ENCODE data around the gene SCD5. TPM values are rescaled to one million over a fixed set of nuclear protein-coding genes. Genes with fewer than 3 reads are reported as not detected.

Gene SCD5
- total and polyA plus RNA-seq, 3 donors from 2014 or later = 76.4 to 161 (median 149) TPM

- intact Hi-C loops (cut with DNase I; ENCODE audit: low total_unique reads) = no loop called here
- Histone ChIP-seq H3K4me3 (no peak overlapping the region), H3K27me3 (no peaks in the 10 kb centered on the region), H3K36me3 (ENCODE audit: low read depth, missing control alignments) (no peaks in the 10 kb centered on the region), H3K4me1 (peaks cover 30% of the 10 kb centered on the region), H3K27ac (no peak overlapping the region), H3K9me3 (no peaks in the 10 kb centered on the region)
- no peak for DNase-seq
- 79 to 83% methylated on average over 7 of the region's 7 CpGs for WGBS, 2 donors
- TF ChIP-seq POLR2A (IDR thresholded peaks at IDR 0.05) = no peak
- no peak for TF ChIP-seq CTCF (IDR thresholded peaks at IDR 0.05)
Measured at GRCh38 chr4:82733636-82734035, 65.0 kb downstream of the SCD5 start.

- H3K4me3 ChIP-seq = no peak overlapping the region
- H3K36me3 ChIP-seq (ENCODE audit: low read depth, missing control alignments) = no peaks in the 10 kb centered on the region
- H3K27ac ChIP-seq = peak overlapping the region in 1 of 2 donors; percentile 53
- H3K9me3 ChIP-seq = no peaks in the 10 kb centered on the region
- peaks cover 42% of the 10 kb centered on the region for H3K4me1 ChIP-seq
- intact Hi-C loops (cut with DNase I; ENCODE audit: low total_unique reads) = no loop called here
- whole genome bisulfite sequencing, 2 donors = 75 to 95% methylated on average over 1 of the region's 1 CpG
- TF ChIP-seq POLR2A (IDR thresholded peaks at IDR 0.05) (no peak), CTCF (IDR thresholded peaks at IDR 0.05) (no peak)
- H3K27me3 ChIP-seq = no peaks in the 10 kb centered on the region
- no peak for DNase-seq
Measured at GRCh38 chr4:82728301-82728700, 70.3 kb downstream of the SCD5 start.

GRCh38 chr4:82726596-82726995 is 72.0 kb downstream of the SCD5 start:
- H3K36me3 ChIP-seq (ENCODE audit: low read depth, missing control alignments) = no peaks in the 10 kb centered on the region
- peaks cover 32% of the 10 kb centered on the region for H3K4me1 ChIP-seq
- H3K9me3 ChIP-seq = no peaks in the 10 kb centered on the region
- H3K4me3 ChIP-seq = no peak overlapping the region
- peak overlapping the region in 1 of 2 donors; percentile 53 for H3K27ac ChIP-seq
- intact Hi-C loops (cut with DNase I; ENCODE audit: low total_unique reads) = no loop called here
- no peaks in the 10 kb centered on the region for H3K27me3 ChIP-seq
- 33 to 49% methylated on average over 5 of the region's 5 CpGs for WGBS, 2 donors
- DNase-seq = no peak
- TF ChIP-seq CTCF (IDR thresholded peaks at IDR 0.05) (no peak), POLR2A (IDR thresholded peaks at IDR 0.05) (no peak)

GRCh38 chr4:82721819-82722423 is 76.7 kb downstream of the SCD5 start:
- peak; percentile 36 for DNase-seq
- no peaks in the 10 kb centered on the region for H3K36me3 ChIP-seq (ENCODE audit: low read depth, missing control alignments)
- H3K9me3 ChIP-seq = no peaks in the 10 kb centered on the region
- TF ChIP-seq CTCF (IDR thresholded peaks at IDR 0.05) = peak in 1 of 3 experiments; percentile 16
- TF ChIP-seq POLR2A (IDR thresholded peaks at IDR 0.05) = no peak
- WGBS, 2 donors = 54 to 70% methylated on average over 2 of the region's 2 CpGs
- peaks cover 30% of the 10 kb centered on the region for H3K4me1 ChIP-seq
- no peaks in the 10 kb centered on the region for H3K27me3 ChIP-seq
- peak overlapping the region in 1 of 2 donors; percentile 24 for H3K27ac ChIP-seq
- H3K4me3 ChIP-seq = no peak overlapping the region
- intact Hi-C loops (cut with DNase I; ENCODE audit: low total_unique reads) = no loop called here
